HFF-Myc (cell line): Measurements from ENCODE around the gene NDRG3.

Source experiments
- DNase-seq: peaks from one replicate; pipeline ENCODE4 v3.0.0-alpha.2; 2011; ENCODE audit warnings: low read depth; ENCODE audit errors: extremely low read depth
- H3K4me3 ChIP-seq: replicated peaks from 2 replicates; pipeline ENCODE4 v1.5.1; 2011; ENCODE audit warnings: low read depth, mild to moderate bottlenecking, control low read depth, low read length
- TF ChIP-seq, protein P1 (sequence below): IDR thresholded peaks from 2 replicates; pipeline ENCODE4 v1.5.1; 2012; ENCODE audit warnings: mild to moderate bottlenecking, low read depth, low read length, control low read depth; ENCODE audit errors: missing control alignments

The NDRG3 gene

DNA sequence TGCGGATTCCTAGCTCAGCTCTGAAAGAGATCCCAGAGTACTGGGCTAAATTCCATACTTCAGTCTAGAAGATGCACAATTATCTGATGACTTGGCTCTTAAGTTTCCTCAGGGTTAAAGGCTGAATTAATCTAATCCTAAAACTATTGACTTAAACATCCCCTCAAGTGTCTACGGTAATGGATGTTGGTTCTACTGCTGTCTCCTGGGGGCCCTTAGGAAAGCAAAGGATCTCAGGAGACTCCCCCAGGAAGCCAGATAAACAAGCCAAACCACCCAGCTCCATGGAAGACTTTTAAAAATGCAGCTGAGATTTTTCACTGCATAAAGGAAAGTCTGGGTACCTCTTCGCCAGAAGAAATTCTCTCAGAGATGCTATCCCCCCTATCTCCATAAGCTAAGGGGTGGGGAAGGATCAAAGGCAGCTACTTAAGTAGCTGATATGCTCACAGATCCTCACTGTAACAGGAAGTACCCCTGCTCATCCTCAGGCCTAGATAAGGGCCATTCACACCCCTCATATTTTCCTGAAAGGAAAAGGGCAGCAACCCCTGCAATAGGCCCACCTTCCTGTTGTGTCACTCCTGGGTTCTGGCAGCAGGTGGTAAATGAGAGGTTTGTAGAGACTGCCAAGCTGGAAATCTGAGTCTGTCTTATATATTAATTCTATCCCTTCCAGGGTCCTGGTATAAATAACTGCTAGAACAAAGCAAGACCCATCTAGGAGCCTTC, 9.3 kb downstream of the NDRG3 start:
- no peak overlapping the region for H3K4me3 ChIP-seq
- DNase-seq = no peak
- TF ChIP-seq, protein P1, sequence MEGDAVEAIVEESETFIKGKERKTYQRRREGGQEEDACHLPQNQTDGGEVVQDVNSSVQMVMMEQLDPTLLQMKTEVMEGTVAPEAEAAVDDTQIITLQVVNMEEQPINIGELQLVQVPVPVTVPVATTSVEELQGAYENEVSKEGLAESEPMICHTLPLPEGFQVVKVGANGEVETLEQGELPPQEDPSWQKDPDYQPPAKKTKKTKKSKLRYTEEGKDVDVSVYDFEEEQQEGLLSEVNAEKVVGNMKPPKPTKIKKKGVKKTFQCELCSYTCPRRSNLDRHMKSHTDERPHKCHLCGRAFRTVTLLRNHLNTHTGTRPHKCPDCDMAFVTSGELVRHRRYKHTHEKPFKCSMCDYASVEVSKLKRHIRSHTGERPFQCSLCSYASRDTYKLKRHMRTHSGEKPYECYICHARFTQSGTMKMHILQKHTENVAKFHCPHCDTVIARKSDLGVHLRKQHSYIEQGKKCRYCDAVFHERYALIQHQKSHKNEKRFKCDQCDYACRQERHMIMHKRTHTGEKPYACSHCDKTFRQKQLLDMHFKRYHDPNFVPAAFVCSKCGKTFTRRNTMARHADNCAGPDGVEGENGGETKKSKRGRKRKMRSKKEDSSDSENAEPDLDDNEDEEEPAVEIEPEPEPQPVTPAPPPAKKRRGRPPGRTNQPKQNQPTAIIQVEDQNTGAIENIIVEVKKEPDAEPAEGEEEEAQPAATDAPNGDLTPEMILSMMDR = no peak

DNA sequence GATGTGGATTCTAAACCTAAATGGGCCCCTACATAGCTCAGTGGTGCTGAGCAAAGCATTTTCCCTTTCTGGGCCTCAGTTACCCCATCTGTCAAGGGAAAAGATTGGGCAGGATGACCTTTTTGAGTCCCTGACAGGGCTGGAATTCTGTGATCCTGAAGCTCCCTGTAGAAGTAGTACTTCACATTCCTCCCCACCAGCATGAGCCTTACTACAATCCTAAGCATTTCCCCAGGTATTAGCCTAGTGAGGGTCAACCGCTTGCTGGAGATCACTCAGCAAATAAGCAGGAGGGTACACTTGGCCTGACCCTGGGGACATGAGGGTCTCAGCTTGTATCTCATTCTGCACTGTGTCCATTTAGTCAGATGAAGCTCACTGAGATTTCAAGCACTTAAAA, 13.4 kb downstream of the NDRG3 start:
- no peak overlapping the region for H3K4me3 ChIP-seq
- TF ChIP-seq, protein P1 = no peak
- no peak for DNase-seq

DNA sequence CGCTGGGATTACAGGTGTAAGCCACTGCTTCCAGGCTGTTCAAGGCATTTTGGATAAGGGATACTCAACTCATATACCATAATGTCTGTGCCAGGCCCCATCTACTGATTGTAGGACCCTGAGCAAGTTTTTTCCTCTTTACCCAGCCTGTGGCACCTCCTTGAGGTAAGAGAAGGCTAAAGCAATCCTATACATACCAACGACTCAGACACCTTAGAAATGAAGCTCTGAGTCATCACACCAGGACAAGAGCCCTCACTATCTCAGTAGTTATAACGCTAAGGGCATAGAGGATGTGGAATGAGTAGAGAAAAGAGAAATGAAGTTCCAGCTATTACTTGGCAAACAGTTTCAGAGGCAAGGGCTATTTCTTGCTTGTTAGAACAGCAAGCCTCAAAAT, 16.9 kb downstream of the NDRG3 start:
- no peak overlapping the region for H3K4me3 ChIP-seq
- TF ChIP-seq, protein P1 = peak; percentile 13
- DNase-seq = no peak

DNA sequence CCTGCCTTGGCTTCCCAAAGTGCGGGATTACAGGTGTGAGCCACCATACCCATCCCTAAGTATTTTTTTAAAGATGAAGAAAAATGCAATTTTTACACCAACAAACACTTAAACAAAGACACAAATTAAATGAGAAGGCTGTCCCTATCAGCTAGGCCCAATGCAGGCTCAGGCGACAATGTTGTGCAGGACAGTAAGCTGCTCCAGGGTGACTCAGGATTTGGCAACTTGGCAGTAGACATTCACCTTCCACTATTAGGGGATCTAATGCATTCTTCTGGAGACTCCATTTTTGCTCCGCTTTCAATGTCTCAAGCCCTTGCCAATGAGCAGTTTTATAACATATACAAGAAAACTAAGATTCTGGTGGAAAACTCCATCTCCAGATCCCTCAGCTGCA, 19.7 kb downstream of the NDRG3 start:
- TF ChIP-seq, protein P1 = no peak
- no peak for DNase-seq
- H3K4me3 ChIP-seq = no peak overlapping the region

DNA sequence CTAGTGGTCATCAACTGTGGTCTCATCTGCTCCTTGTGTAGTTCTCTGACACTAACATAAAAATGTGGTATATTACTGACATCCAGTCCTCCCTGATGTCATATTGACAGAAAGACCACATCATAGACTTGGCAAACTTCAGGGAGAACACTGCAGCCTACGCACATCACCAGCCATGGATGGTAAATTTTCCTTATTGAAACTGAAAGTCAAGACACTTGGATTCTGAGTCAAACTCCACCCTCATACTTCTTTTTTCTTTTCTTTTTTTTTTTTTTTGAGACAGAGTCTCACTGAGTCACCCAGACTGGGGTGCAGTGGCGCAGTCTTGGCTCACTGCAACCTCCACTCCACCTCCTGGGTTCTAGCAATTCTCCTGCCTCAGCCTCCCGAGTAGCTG, 25.4 kb downstream of the NDRG3 start:
- TF ChIP-seq, protein P1 = no peak
- no peak overlapping the region for H3K4me3 ChIP-seq
- no peak for DNase-seq

DNA sequence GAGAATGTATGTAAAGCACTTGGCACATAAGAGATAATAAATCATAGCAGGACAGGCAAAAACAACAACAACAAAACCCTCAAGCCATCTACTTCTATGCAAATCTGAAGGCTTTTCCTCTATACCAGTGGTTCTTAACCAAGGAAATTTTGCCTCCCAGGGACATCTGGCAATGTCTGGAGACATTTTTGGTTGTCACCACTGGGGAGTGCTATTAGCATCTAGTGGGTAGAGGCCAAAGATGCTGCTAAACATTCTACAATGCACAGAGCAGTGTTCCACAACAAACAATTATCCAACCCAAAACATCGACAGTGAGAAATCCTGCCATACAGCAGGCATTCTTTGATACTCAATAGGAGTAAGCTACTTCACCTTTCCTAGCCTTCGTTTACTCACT, 28.2 kb downstream of the NDRG3 start:
- TF ChIP-seq, protein P1 = peak; percentile 21
- H3K4me3 ChIP-seq = no peak overlapping the region
- DNase-seq = no peak

DNA sequence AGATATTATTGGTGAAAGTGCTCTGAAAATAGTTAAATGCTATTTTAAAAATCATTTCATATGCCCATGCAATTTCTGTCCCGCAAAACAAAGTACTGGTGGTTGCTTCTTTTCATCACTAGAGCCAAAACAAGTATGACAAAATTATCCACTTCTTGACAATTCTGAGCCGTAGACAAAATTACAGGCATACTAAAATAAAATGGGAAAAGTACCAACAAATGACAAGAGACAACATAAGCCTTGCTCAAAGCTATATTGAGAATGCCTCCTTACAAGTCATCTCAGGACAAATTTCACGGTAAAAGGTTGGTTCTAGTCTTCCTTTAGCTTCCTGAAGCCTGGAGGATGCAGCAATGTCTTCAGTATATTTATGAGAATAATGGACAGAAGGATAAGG, 28.9 kb downstream of the NDRG3 start:
- no peak for DNase-seq
- TF ChIP-seq, protein P1 = no peak
- no peak overlapping the region for H3K4me3 ChIP-seq
